Activated CD8-positive, alpha-beta memory T cell treated with anti-CD3 and anti-CD28 coated beads for 4 hours (primary cell): ENCODE data around the gene TMPRSS13.

Source experiments
- DNase-seq, 2 donors: peaks; one replicate each; pipeline ENCODE4 v3.0.0-alpha.2; 2020; ENCODE audit warnings: low read depth in 2 of 2

The TMPRSS13 gene

GRCh38 chr11:117855912-117856651, 73.1 kb downstream of the TMPRSS13 start:
- DNase-seq, result no peak

GRCh38 chr11:117855186-117855845, 73.9 kb downstream of the TMPRSS13 start:
- no peak for DNase-seq

- DNase-seq, result no peak
Measured at GRCh38 chr11:117852309-117852708, 76.9 kb downstream of the TMPRSS13 start.

DNA sequence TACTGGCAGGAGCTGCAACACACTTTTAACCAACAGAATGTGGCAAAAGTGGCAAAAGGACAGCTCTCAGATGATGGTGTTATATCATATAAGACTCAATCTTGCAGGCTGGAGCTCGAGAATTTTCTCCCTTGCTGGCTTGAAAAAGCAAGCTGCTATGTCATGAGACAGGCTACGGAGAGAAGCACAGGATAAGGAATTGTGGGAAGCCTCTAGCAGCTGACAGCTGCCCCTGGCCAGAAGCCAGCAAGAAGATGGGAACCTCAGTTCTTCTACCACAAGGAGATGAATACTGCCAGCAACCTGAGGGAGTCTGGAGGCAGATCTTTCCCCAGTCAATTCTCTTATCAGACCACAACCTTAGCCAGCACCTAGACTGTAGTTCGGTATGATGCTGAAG, 77.3 kb downstream of the TMPRSS13 start:
- DNase-seq, result no peak

DNA sequence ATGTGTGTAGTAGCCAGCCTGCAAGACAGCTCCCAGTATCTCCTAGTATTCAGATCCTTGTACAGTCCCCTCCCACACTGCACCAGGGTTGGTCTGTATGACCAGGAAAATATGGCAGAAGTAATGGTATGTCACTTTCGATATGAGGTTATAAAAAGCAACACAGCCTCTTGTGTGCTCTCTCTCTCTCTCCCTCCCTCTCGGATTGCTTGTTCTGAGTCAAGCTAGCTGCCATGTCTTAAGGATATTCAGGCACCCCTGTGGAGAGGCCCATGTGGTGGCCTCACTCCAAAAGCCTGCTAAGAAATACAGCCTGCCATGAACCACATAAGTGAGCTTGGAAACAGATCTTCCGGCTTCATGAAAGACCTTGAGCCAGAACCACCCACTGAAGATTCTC, 78.1 kb downstream of the TMPRSS13 start:
- no peak for DNase-seq
